Stimulated activated CD4-positive, alpha-beta T cell treated with anti-CD3 and anti-CD28 coated beads, Interleukin-1b, Interleukin-23, amount 100 ng/mL, for 1 hour (primary cell): Measurements from ENCODE around the gene CLEC16A.

Experiments
- DNase-seq, 2 donors: peaks; one replicate each; pipeline ENCODE4 v3.0.0-alpha.2; 2020; ENCODE audit warnings: low read depth in 2 of 2

Gene CLEC16A

GRCh38 chr16:11015607-11016006 lies 71.2 kb downstream of the CLEC16A start:
- DNase-seq = no peak

DNA sequence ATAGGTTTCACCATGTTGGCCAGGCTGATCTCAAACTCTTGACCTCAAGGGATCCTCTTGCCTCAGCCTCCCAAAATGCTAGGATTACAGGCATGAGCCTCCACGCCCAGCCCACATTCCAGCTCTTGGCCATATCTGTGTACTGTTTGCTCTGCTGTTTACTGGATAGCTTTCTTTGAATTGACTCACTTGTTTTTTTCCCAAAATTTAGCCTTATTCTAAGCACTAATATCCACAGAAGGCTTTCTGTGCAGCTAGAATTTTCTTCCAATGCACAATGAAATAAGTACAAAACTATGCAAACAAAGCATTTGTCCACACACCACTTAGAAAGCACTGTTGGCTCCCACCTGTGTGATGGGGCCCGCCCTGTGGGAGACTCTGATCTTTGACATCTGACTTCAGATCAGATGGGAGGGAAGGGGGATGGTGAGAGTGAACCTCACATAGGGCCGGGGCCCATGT lies 72.2 kb downstream of the CLEC16A start:
- DNase-seq = no peak

GRCh38 chr16:11016993-11017392 lies 72.6 kb downstream of the CLEC16A start:
- no peak for DNase-seq

DNA sequence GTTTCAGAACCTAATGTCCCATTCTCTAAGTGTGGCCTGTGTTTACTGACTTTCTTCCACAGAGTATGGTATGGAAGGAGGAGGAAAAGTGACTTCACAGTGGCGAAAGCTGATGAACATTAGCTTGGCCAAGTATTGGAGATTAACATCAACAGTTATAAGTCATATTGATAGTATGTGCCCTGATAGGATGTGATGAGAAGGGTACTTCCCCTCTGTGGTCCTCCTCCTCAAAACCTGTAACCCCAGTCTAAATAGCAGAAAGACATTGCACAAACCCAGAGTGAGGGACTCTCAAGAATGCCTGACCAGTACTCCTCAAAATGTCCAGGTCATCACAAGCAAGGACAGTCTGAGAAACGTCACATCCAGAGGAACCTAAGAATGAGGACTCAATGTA lies 73.1 kb downstream of the CLEC16A start:
- no peak for DNase-seq

DNA sequence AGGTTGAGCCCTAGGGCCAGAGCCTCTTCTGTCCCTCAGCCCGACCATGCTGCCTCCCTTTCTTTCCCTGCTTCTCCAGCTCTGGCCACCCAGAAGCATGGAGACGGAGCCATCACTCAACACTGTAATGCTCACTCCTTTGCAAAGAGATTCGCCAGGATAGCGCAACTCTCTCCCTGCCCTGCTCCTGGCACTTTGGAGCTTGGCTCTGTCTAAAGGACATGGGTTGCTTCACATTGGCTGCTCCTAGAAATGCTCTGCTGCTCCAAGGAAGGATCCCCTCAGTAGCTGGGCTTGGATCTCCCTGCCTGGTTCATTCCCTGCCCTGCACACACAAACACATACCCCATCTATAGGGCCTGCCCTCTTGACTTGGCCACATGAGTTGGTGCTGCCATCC lies 76.0 kb downstream of the CLEC16A start:
- no peak for DNase-seq

- DNase-seq = no peak
These were observed 76.6 kb downstream of the CLEC16A start for GRCh38 chr16:11020792-11021551.

DNA sequence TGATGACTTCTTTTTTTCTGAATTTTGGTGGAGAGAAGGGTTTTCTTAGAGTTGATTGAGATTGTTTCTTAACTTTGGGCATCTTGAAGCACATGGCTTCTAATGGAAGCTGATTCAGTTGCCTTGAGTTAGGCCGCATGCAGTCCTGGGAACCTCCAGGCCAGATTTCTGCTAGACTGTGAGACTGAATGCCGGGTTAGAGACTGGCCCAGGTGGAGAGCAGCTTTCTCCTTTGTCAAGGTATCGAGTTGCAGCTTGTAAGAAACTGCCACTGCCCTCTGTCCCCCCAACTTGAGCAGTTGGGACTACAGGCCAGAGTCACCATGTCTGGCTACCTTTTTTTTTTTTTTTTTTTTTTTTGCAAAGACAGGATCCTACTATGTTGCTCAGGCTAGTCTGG lies 77.6 kb downstream of the CLEC16A start:
- DNase-seq = no peak

DNA sequence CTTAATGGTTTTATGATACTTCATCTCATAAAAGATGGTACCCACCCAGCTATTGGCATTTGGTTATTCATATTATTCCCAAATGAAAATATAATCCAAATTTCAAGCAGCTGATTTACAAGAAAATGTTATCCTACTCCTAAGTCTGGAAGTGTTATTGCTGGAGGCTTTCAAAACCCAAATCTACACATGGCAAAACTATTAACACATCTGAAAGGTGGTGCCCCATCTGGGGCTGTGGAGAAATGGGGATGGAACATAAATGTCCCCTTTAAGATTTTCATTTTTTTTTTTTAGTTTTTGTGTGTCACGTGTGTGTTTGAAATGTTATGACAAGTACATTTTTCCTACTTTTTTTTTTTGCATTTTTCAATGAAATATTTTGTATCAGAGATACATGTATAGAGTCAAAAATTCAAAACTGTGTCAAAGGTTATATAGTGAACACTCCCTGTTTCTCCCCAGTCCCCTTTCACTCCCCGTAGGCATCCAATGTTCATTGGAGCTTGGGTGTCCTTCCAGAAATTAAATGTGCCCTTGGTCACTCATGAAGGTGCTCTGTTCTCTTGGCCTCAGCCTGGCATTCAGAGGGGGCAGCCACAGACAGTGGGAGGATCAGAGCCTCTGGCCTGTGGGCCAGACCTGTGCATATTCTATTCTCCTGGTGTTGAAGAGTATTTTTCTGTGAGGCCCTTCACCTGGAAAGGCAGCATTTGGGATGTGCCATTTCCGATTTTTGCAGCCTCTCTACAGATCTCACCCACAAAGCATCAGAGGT lies 79.1 kb downstream of the CLEC16A start:
- DNase-seq = no peak

DNA sequence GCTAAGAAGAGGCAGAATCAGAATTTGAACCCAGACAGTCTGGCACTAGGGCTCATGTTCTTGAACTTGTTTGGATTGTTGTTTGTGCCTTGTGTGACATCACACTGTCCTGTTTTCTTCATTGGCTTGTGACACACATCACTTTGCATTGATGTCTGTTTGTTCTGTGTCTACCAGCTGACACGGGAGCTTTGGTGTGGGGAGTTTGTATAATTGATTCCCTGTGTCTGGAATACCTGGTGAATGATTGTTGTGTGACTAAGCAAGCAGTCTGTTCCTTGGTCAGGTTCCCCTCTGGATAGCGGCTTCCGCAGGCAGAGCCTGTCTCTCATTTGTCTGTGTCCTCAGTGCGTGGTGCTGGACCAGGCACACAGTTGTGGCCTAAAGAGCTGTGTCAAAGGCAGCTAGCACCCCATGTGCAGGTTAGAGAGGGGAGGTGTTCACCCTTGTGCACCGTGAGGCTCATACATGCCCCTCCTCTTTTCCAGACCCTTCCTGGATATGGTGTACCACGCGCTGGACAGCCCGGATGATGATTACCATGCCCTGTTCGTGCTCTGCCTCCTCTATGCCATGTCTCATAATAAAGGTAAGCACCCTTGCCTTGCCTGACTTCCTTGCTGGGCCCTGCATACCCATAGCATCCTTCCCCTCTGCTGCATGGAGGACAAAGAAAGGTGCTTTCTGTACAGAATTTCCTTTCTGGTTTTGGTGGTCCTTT lies 80.1 kb downstream of the CLEC16A start:
- no peak for DNase-seq

DNA sequence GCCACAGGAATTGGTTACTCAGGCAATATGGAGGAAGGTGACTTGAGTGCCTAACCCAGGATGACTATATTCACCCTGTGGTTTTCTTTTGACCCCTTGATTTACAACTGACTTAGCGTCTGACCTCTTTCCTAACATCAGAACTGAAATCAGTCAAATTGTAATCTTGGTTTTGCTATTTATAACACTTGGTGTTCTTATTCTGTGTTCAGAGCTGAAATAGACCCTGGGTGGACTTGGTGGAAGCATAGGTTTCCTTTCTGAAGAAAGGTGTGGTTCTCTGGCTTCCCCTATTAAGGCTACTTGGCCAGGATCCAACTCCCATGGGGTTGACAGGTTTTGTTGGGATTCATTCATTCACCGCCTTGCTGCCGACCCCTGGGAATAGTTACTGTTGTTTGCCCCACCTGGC lies 80.8 kb downstream of the CLEC16A start:
- no peak for DNase-seq

- DNase-seq = no peak
These were observed 85.6 kb downstream of the CLEC16A start for GRCh38 chr16:11029948-11030347.

DNA sequence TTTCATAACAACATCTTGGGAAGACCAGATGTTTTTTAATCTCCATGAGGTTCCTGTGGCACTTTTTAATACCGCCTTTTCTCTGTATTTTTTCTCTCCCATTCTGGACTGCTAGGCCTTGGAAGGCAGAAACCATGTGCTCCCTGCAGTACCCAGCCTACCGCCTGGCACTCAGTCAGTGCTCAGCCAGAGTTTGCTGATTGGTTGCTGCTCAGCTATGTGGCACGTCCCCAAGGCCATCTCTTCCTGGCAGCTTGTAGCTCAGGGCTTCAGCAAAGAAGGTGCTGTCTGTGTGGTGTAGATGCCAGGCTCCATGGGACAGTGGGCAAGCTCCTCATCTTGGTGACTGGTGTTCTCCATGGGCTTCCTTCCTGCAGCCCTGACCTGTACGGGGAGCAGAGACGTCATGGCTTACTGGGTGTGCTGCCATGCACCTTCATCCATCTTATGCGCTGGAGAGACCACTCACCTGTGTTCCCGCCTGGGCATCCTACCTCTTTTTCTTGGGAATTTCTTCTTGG lies 86.7 kb downstream of the CLEC16A start:
- no peak for DNase-seq

GRCh38 chr16:11032000-11032921 lies 87.9 kb downstream of the CLEC16A start:
- no peak for DNase-seq

- no peak for DNase-seq
These were observed 88.5 kb downstream of the CLEC16A start for GRCh38 chr16:11032922-11033291.

DNA sequence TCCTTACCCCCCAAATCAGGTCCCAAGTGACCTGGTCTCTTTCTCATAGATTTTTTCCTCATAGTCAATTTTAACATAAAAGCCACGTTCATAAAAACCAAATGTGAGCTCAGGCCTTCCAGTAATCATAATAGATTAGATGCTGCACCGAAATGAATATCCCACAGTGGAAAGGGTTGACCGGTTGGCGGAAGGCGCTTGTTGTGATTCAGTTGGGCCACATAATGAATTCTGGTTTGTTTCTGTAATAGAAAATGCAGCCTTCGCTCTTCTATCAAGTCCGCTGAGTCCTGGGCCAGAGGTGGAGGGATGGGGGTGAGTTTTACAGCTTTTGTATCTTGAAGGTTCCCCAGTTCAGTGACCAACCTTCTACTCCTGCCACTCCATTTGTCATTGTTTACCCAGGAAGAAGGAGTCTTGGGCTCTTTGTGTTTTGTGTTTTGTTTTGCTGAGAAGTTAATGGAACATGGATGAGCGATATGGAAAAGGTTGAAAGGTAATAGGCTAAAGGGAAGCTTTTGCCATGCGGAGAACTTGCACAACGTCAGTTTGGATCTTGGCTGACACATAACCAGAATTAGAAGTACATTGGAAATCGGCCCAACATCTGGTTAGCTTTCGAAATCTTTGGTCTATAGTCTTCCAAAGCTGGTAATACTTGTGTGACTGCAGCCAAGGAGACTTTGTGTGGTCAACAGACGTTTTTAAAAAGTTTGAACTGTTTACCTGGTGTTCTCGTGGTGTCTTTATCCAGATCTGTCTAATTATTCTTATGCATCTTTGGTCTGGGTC lies 89.5 kb downstream of the CLEC16A start:
- no peak for DNase-seq

- no peak for DNase-seq
These were observed 90.1 kb downstream of the CLEC16A start for GRCh38 chr16:11034481-11034931.

GRCh38 chr16:11035096-11035495 lies 90.7 kb downstream of the CLEC16A start:
- no peak for DNase-seq

- DNase-seq = no peak
These were observed 91.7 kb downstream of the CLEC16A start for GRCh38 chr16:11036040-11036439.

DNA sequence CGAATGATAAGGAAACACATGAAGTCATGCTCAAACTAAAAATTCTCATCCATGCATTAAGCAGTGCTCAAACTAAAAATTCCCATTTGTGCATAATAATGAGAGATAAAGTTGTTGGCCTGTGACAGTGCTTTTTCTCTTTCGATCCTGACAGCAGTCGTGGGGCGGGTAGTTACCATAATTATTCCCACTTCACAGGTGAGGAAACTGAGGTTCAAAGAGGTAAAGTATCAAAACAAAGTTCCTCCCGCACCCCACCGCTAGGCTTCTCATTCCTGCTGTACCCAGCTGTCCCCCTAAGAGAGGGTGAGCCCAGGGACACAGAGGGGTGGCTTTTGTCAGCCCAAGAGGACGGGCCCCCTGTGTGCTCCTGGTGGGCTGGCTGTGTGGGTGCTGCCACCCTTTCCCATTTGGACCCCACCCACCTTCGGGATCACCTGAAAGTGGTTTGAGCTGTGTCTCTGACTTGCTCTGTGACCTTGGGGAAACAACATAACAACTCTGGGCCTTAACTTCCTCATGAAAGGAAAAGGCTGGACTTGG lies 92.6 kb downstream of the CLEC16A start:
- DNase-seq = no peak

- DNase-seq = no peak
These were observed 93.9 kb downstream of the CLEC16A start for GRCh38 chr16:11038305-11038704.
